ENCODE results near the gene RIN3. TPM values are rescaled to one million over a fixed set of nuclear protein-coding genes. Genes with fewer than 3 reads are reported as not detected.

The RIN3 gene
- total and polyA plus RNA-seq, 2 donors (not counting 3 experiments of a cell fraction or from before 2014, with no cell fraction given), result 5.1 to 20.8 TPM

GRCh38 chr14:92668276-92668973 lies 154.8 kb downstream of the RIN3 start:
- Histone ChIP-seq H2AFZ (ENCODE audit: low read depth, low read length) (no peak overlapping the region), H3K4me1 (ENCODE audit: control insufficient read depth, extremely low read depth, insufficient read depth, low read length) (no peaks in the 10 kb centered on the region), H3K4me3 (replicated peaks in 1 of 3; ENCODE audit: insufficient read depth in 1 of 3, low read depth in 1 of 3, low read length in 3 of 3) (no peak overlapping the region), H3K9me1 (replicated peaks; ENCODE audit: control insufficient read depth, extremely low read depth, insufficient read depth, low read length) (no peaks in the 10 kb centered on the region), H4K20me1 (replicated peaks; ENCODE audit: control insufficient read depth, extremely low read depth, insufficient read depth, low read length) (no peaks in the 10 kb centered on the region), H3K27me3 (ENCODE audit: control insufficient read depth in 2 of 2, insufficient read depth in 2 of 2, low read length in 2 of 2) (no peaks in the 10 kb centered on the region), H3K4me2 (ENCODE audit: insufficient read depth, low read length) (no peak overlapping the region), H3K36me3 (ENCODE audit: control insufficient read depth in 2 of 2, extremely low read depth in 1 of 2, insufficient read depth in 2 of 2, low read length in 2 of 2) (peaks cover 0 to 3% of the 10 kb centered on the region in 2 experiments), H3K9me3 (replicated peaks; ENCODE audit: control insufficient read depth, insufficient read depth, low read length) (no peaks in the 10 kb centered on the region), H3K79me2 (ENCODE audit: control insufficient read depth, insufficient read depth, low read length) (no peaks in the 10 kb centered on the region), H3K9ac (replicated peaks; ENCODE audit: extremely low read depth, insufficient read depth, low read length) (no peak overlapping the region), H3K27ac (ENCODE audit: insufficient read depth, low read depth, low read length) (no peak overlapping the region)
- no peak for FAIRE-seq
- intact Hi-C loops (cut with micrococcal nuclease), result no loop called here
- ChIA-PET POLR2A (no interaction called here), CTCF (interaction anchor here (1.0 kb wide), 1 partner anchor 21 kb away, joined by 3 read pairs; no protein-coding TSS in a partner anchor)
- BruUV-seq (replicated peaks), result no TSS peak
- dilution Hi-C loops (cut with MboI; ENCODE audit: extremely low pct_ligation_motif_present, low sequenced_read_pairs), result no loop called here
- TF ChIP-seq, protein P1, sequence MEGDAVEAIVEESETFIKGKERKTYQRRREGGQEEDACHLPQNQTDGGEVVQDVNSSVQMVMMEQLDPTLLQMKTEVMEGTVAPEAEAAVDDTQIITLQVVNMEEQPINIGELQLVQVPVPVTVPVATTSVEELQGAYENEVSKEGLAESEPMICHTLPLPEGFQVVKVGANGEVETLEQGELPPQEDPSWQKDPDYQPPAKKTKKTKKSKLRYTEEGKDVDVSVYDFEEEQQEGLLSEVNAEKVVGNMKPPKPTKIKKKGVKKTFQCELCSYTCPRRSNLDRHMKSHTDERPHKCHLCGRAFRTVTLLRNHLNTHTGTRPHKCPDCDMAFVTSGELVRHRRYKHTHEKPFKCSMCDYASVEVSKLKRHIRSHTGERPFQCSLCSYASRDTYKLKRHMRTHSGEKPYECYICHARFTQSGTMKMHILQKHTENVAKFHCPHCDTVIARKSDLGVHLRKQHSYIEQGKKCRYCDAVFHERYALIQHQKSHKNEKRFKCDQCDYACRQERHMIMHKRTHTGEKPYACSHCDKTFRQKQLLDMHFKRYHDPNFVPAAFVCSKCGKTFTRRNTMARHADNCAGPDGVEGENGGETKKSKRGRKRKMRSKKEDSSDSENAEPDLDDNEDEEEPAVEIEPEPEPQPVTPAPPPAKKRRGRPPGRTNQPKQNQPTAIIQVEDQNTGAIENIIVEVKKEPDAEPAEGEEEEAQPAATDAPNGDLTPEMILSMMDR (IDR thresholded peaks at IDR 0.05; ENCODE audit: extremely low read depth in 1 of 2, insufficient read depth in 1 of 2, low read depth in 1 of 2, low read length in 2 of 2), result no peak
- TF ChIP-seq POLR2A (IDR thresholded peaks at IDR 0.05; ENCODE audit: low read depth, low read length) (no peak), EZH2 (IDR thresholded peaks at IDR 0.05; ENCODE audit: borderline replicate concordance, low read depth, low read length, severe bottlenecking) (no peak), GATA2 (IDR thresholded peaks at IDR 0.05; ENCODE audit: insufficient read depth, insufficient read length, low read depth, low read length) (no peak), JUN (IDR thresholded peaks at IDR 0.05; ENCODE audit: borderline replicate concordance, insufficient read depth, insufficient read length, low read depth) (no peak), MYC (IDR thresholded peaks at IDR 0.05; ENCODE audit: low read depth, low read length) (no peak), POLR2AphosphoS5 (IDR thresholded peaks at IDR 0.05; ENCODE audit: insufficient read depth, low read depth, low read length) (no peak), FOS (IDR thresholded peaks at IDR 0.05; ENCODE audit: borderline replicate concordance, insufficient read depth, low read length) (no peak)
- TF ChIP-seq, protein P2, sequence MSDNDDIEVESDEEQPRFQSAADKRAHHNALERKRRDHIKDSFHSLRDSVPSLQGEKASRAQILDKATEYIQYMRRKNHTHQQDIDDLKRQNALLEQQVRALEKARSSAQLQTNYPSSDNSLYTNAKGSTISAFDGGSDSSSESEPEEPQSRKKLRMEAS (IDR thresholded peaks at IDR 0.05; ENCODE audit: insufficient read depth, insufficient read length), result no peak
- no peak for DNase-seq (ENCODE audit: low read depth, low spot score)
